WTC11 (cell line): ENCODE results near the gene PKP3. TPM values are rescaled to one million over a fixed set of nuclear protein-coding genes. Genes with fewer than 3 reads are reported as not detected.
"Not testable (repeated sequence)": the region's sequence is repeated elsewhere in the genome, so short reads cannot be mapped to it uniquely, and the experiment has no call there.

Experiments
- ATAC-seq: fragments of 200-7000 bp; cut with Tn5 transposase; 2 replicates; pipeline ENCODE4 v1.10.0; 2021; ENCODE audit warnings: mild to moderate bottlenecking, moderate library complexity
- CTCF ChIA-PET: fragments of 300-600 bp; sonication (Branson Sonifier 250); formaldehyde crosslinking; loops from one replicate; lab custom pipeline; 2021; ENCODE audit warnings: antibody characterized with exemption; lab: Charles Lee
- POLR2A ChIA-PET: fragments of 350-600 bp; sonication (Branson Sonifier 250); formaldehyde crosslinking; loops from one replicate; lab custom pipeline; 2021; ENCODE audit warnings: antibody characterized with exemption; lab: Charles Lee
- DNase-seq: peaks from one replicate; pipeline ENCODE4 v3.0.0; 2021; ENCODE audit warnings: low spot score
- H3K27ac Mint-ChIP-seq: 2 replicates; pipeline ENCODE4 v1.8.0; 2021; ENCODE audit warnings: mixed read lengths
- H3K27me3 Mint-ChIP-seq: 2 replicates; pipeline ENCODE4 v1.8.0; 2021; ENCODE audit warnings: low read depth, mild to moderate bottlenecking, moderate library complexity, mixed read lengths
- H3K36me3 Mint-ChIP-seq: 2 replicates; pipeline ENCODE4 v1.8.0; 2021; ENCODE audit warnings: mixed read lengths
- H3K4me1 Mint-ChIP-seq: 2 replicates; pipeline ENCODE4 v1.8.0; 2022; ENCODE audit warnings: mixed read lengths
- H3K4me3 Mint-ChIP-seq: 2 replicates; pipeline ENCODE4 v1.8.0; 2021; ENCODE audit warnings: mild to moderate bottlenecking, moderate library complexity, mixed read lengths
- H3K9me3 Mint-ChIP-seq: 2 replicates; pipeline ENCODE4 v1.8.0; 2021; ENCODE audit warnings: mixed read lengths
- ESRRA ChIP-seq: sonication (generic); formaldehyde crosslinking; IDR thresholded peaks from 2 replicates; pipeline ENCODE4 v1.8.1; 2022; ENCODE audit warnings: mild to moderate bottlenecking, missing genetic modification reagents, borderline replicate concordance
- total RNA-seq: library from RNA; stranded (reverse); gene quantifications from 3 replicates; pipeline ENCODE4 v1.2.3, GENCODE V29; 2021
- TF ChIP-seq, protein P1 (sequence below): sonication (generic); formaldehyde crosslinking; IDR thresholded peaks from 2 replicates; pipeline ENCODE4 v1.8.0; 2022; ENCODE audit warnings: mild to moderate bottlenecking, missing genetic modification reagents
- TF ChIP-seq, protein P2 (sequence below): sonication (generic); formaldehyde crosslinking; IDR thresholded peaks from 2 replicates; pipeline ENCODE4 v1.8.1; 2023; ENCODE audit warnings: mild to moderate bottlenecking, missing genetic modification reagents, borderline replicate concordance
- TF ChIP-seq, protein P3 (sequence below): sonication (generic); formaldehyde crosslinking; IDR thresholded peaks from 2 replicates; pipeline ENCODE4 v1.8.0; 2023; ENCODE audit warnings: missing genetic modification reagents, mild to moderate bottlenecking, borderline replicate concordance
- TF ChIP-seq, protein P4 (sequence below): fragments of 200-600 bp; IDR thresholded peaks from 2 replicates; pipeline ENCODE4 v1.8.0; 2022; ENCODE audit warnings: antibody characterized with exemption

PKP3 gene
- total RNA-seq, 1 experiment from 2014 or later = 17.3 TPM

DNA sequence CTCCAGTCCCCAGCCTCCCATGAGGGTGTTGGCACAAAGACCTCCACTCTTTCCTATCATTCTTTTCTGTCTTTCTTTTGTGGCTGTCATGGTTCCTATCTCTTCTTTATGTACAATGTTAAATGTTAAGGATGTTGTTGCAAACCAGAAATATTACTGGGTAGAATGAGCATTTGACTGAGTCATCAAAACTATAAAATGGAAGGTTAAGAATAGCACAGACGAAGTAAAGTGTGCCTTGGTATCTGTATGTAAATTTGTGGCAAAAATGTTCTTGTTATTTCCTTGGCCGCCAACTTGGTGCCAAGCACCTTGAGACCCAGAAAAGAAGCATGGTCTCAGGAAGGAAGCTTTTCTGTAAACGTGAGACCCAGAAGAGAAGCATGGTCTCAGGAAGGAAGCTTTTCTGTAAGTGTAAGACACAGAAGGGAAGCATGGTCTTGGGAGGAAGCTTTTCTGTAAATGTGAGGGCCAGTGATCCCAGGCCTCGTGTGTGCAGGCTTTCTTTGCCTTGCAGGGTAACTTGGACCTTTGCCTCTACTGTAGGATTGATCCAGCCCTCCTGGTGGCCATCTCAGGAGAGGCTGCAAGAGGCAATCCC lies 6.7 kb upstream of the PKP3 start (continued):
- TF ChIP-seq, protein P1, sequence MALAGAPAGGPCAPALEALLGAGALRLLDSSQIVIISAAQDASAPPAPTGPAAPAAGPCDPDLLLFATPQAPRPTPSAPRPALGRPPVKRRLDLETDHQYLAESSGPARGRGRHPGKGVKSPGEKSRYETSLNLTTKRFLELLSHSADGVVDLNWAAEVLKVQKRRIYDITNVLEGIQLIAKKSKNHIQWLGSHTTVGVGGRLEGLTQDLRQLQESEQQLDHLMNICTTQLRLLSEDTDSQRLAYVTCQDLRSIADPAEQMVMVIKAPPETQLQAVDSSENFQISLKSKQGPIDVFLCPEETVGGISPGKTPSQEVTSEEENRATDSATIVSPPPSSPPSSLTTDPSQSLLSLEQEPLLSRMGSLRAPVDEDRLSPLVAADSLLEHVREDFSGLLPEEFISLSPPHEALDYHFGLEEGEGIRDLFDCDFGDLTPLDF (CRISPR knock-in tag) = no peak
- TF ChIP-seq, protein P2, sequence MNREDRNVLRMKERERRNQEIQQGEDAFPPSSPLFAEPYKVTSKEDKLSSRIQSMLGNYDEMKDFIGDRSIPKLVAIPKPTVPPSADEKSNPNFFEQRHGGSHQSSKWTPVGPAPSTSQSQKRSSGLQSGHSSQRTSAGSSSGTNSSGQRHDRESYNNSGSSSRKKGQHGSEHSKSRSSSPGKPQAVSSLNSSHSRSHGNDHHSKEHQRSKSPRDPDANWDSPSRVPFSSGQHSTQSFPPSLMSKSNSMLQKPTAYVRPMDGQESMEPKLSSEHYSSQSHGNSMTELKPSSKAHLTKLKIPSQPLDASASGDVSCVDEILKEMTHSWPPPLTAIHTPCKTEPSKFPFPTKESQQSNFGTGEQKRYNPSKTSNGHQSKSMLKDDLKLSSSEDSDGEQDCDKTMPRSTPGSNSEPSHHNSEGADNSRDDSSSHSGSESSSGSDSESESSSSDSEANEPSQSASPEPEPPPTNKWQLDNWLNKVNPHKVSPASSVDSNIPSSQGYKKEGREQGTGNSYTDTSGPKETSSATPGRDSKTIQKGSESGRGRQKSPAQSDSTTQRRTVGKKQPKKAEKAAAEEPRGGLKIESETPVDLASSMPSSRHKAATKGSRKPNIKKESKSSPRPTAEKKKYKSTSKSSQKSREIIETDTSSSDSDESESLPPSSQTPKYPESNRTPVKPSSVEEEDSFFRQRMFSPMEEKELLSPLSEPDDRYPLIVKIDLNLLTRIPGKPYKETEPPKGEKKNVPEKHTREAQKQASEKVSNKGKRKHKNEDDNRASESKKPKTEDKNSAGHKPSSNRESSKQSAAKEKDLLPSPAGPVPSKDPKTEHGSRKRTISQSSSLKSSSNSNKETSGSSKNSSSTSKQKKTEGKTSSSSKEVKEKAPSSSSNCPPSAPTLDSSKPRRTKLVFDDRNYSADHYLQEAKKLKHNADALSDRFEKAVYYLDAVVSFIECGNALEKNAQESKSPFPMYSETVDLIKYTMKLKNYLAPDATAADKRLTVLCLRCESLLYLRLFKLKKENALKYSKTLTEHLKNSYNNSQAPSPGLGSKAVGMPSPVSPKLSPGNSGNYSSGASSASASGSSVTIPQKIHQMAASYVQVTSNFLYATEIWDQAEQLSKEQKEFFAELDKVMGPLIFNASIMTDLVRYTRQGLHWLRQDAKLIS = no peak
- TF ChIP-seq ESRRA (CRISPR knock-in tag) = no peak

DNA sequence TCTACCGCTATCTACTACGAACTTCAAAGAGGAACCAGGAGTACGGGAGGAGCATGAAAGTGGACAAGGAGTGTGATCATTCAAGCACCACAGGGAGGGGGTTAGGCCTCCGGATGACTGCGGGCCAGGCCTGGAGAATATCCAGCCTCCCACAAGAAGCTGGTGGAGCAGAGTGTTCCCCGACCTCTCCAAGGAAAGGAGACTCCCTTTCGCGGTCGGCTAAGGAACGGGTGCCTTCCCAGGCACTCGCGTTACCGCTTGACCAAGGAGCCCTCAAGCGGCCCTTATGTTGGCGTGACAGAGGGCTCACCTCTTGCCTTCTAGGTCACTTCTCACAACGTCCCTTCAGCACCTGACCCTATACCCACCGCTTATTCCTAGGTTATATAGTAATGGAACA lies 4.6 kb upstream of the PKP3 start:
- POLR2A ChIA-PET, ATAC-seq, DNase-seq, H3K36me3 Mint-ChIP-seq, H3K4me3 Mint-ChIP-seq, H3K4me1 Mint-ChIP-seq, H3K27ac Mint-ChIP-seq: not testable (repeated sequence)
- H3K27me3 Mint-ChIP-seq = peaks cover 17% of the 10 kb centered on the region
- peaks cover 12% of the 10 kb centered on the region for H3K9me3 Mint-ChIP-seq
- CTCF ChIA-PET = interaction anchor here (1.6 kb wide), 1 partner anchor 18 kb away, joined by 9 read pairs; no protein-coding TSS in a partner anchor

DNA sequence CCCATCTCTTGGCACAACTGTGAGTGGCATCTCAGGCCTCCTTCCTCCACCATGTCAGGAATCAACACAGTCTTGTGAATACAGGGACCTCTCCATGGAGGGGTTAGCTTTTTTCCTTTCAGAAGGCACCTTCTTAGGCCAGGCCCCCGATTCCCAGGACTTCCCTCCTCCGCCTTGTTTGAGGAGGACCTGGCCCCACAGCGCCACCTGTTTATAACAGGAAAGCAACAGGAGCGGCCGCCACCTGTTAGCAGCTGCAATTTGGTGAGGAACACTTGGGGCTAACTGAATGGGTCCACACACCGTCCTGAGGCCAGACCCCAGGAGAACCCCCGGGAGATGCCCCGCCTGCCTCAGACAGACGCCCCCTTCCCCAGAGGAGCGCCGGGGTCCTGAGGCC lies 3.8 kb upstream of the PKP3 start:
- H3K4me1 Mint-ChIP-seq = peaks cover 6% of the 10 kb centered on the region
- H3K27ac Mint-ChIP-seq = no peak overlapping the region
- peak; percentile 52 for ATAC-seq
- POLR2A ChIA-PET = interaction anchor here (1.0 kb wide), 1 partner anchor 14 kb away, joined by 3 read pairs; no protein-coding TSS in a partner anchor
- peaks cover 17% of the 10 kb centered on the region for H3K27me3 Mint-ChIP-seq
- peaks cover 9% of the 10 kb centered on the region for H3K36me3 Mint-ChIP-seq
- peak; percentile 80 for DNase-seq
- H3K9me3 Mint-ChIP-seq = peaks cover 12% of the 10 kb centered on the region
- no peak overlapping the region for H3K4me3 Mint-ChIP-seq
- CTCF ChIA-PET = interaction anchor here (0.6 to 2.1 kb wide), 24 partner anchors 11 to 183 kb away, joined by 3 to 15 read pairs (median 4); partner anchors contain the start of genes BET1L, PTDSS2 and RIC8A
- TF ChIP-seq, protein P3, sequence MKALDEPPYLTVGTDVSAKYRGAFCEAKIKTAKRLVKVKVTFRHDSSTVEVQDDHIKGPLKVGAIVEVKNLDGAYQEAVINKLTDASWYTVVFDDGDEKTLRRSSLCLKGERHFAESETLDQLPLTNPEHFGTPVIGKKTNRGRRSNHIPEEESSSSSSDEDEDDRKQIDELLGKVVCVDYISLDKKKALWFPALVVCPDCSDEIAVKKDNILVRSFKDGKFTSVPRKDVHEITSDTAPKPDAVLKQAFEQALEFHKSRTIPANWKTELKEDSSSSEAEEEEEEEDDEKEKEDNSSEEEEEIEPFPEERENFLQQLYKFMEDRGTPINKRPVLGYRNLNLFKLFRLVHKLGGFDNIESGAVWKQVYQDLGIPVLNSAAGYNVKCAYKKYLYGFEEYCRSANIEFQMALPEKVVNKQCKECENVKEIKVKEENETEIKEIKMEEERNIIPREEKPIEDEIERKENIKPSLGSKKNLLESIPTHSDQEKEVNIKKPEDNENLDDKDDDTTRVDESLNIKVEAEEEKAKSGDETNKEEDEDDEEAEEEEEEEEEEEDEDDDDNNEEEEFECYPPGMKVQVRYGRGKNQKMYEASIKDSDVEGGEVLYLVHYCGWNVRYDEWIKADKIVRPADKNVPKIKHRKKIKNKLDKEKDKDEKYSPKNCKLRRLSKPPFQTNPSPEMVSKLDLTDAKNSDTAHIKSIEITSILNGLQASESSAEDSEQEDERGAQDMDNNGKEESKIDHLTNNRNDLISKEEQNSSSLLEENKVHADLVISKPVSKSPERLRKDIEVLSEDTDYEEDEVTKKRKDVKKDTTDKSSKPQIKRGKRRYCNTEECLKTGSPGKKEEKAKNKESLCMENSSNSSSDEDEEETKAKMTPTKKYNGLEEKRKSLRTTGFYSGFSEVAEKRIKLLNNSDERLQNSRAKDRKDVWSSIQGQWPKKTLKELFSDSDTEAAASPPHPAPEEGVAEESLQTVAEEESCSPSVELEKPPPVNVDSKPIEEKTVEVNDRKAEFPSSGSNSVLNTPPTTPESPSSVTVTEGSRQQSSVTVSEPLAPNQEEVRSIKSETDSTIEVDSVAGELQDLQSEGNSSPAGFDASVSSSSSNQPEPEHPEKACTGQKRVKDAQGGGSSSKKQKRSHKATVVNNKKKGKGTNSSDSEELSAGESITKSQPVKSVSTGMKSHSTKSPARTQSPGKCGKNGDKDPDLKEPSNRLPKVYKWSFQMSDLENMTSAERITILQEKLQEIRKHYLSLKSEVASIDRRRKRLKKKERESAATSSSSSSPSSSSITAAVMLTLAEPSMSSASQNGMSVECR (CRISPR knock-in tag) = no peak
- TF ChIP-seq, protein P4, sequence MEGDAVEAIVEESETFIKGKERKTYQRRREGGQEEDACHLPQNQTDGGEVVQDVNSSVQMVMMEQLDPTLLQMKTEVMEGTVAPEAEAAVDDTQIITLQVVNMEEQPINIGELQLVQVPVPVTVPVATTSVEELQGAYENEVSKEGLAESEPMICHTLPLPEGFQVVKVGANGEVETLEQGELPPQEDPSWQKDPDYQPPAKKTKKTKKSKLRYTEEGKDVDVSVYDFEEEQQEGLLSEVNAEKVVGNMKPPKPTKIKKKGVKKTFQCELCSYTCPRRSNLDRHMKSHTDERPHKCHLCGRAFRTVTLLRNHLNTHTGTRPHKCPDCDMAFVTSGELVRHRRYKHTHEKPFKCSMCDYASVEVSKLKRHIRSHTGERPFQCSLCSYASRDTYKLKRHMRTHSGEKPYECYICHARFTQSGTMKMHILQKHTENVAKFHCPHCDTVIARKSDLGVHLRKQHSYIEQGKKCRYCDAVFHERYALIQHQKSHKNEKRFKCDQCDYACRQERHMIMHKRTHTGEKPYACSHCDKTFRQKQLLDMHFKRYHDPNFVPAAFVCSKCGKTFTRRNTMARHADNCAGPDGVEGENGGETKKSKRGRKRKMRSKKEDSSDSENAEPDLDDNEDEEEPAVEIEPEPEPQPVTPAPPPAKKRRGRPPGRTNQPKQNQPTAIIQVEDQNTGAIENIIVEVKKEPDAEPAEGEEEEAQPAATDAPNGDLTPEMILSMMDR = peak; percentile 27; the same call in 1 of the 2 replicates
